GM18508 (cell line): ENCODE measurements around the gene TXNIP.

Experiments
- ATAC-seq: cut with Tn5 transposase; IDR thresholded peaks from one replicate; pipeline ENCODE4 v1.9.1; 2021; ENCODE audit warnings: moderate number of reproducible peaks; ENCODE audit not compliant: insufficient read depth, unreplicated experiment

Gene TXNIP

GRCh38 chr1:145946477-145946986 lies 49.8 kb downstream of the TXNIP start:
- ATAC-seq, result no peak

GRCh38 chr1:145944532-145944931 lies 51.8 kb downstream of the TXNIP start:
- ATAC-seq, result no peak

- ATAC-seq, result no peak
Measured at GRCh38 chr1:145942871-145943270, 53.5 kb downstream of the TXNIP start.
